Measurements from ENCODE around the gene OTUD5.
A peak's percentile ranks its signal among the peaks of the same experiment; 100 is the strongest.

OTUD5 gene

GRCh38 chrX:48911412-48912182 is 45.8 kb downstream of the OTUD5 start, which contains the start of gene SLC35A2:
TSS of gene SLC35A2 (minus strand) at chrX:48911646. CDS start at chrX:48911636, 10 bp downstream.
- DNase-seq (ENCODE audit: low read depth), result peak; percentile 85

DNA sequence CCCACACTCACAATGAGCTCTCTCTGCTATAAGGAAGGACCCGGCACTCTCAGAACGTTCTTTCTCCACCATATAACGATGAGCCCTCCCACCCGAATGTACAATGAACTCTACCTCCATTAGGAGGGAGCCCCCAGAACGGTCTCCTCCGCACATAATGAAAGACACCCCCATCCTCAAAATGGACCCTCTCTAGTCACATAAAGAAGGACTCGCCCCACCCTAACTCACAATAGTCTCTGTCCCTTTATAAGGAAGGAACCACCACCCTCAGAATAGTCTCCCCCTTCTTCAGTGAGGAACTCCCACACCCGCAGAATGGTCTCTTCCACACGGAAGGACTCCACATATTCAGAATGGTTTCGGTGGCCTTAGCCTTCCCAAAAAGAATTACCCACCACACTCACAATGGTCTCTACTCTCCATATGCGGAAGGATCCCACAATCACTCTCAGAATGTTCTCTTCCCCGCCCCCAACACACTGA is 46.4 kb downstream of the OTUD5 start:
- DNase-seq (ENCODE audit: low read depth), result peak; percentile 25

GRCh38 chrX:48909703-48910294 is 47.6 kb downstream of the OTUD5 start:
- no peak for DNase-seq (ENCODE audit: low read depth)

- DNase-seq (ENCODE audit: low read depth), result no peak
Observed at GRCh38 chrX:48908600-48908999, 48.8 kb downstream of the OTUD5 start.

DNA sequence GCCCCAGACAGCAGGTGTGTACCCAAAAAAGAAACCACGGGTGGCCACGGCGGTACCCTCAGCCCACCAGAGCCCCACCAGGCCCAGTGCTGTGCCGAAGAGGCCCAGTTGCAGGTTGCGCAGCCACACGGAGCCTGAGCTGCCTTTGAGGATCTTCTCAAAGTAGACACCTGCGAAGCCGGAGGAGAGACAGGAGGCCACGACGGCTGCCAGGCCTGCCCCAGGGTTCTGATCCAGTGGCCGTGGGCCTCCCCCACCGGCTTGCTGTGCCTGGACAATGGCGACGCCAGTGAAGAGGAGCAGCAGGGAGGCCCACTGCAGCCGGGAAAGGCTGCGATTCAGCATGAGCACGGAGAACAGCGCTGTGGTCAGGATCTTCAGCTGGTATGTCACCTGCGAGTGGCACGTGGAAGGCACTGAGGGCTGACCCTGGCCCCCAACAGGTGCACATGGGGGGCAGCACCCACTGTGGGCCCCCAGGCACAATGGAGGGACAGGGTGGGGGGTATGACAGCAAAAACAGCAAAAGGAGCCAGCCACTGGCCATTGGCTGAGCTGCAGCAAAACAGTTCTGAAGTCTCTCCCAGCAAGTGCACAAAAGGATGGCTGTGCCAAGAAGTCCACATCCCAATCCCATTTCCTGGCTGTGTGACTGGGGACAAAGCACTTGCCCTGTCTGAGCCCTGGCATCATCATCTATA is 52.2 kb downstream of the OTUD5 start:
- no peak for DNase-seq (ENCODE audit: low read depth)

GRCh38 chrX:48904626-48905025 is 52.8 kb downstream of the OTUD5 start:
- no peak for DNase-seq (ENCODE audit: low read depth)

DNA sequence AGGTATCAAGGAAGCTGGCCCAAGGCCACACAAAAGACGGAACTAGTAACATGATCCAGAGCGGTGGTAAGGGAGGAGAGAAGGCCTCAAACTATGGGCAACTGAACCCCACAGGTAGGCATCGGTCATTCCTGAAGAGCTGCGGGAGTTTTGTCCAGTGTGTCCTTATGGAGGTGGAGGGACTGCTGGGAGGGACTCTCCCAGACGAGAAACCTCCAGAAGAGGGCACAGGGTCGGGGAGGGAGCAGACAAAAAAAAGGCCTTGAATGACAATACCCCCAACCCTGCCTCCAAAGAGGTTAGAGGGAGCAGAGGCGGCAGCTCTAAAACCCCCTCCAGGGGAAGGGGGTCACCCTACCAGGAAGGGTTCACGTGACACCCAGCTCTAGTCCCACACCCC is 53.2 kb downstream of the OTUD5 start:
- DNase-seq (ENCODE audit: low read depth), result no peak

DNA sequence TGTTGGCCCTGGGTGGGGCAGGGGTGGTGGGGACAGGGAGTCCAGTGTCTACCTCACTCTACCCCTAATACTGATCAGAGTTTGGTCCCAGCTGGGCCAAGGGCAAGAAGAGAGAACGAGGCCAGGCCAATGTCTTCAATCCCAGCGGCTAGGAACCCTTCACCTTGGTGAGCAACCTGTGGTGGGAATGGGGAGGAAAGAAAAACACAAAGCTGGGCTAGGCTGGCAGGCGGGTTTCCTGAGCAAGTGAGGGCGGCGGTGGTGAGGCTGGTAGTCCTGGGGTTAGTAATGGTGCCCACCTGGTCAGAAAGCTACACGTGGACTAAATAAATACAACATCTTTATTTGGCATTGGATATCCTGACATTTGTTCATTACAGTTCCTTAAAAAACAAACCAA is 54.1 kb downstream of the OTUD5 start:
- no peak for DNase-seq (ENCODE audit: low read depth)

GRCh38 chrX:48902776-48903175 is 54.6 kb downstream of the OTUD5 start:
- no peak for DNase-seq (ENCODE audit: low read depth)

DNA sequence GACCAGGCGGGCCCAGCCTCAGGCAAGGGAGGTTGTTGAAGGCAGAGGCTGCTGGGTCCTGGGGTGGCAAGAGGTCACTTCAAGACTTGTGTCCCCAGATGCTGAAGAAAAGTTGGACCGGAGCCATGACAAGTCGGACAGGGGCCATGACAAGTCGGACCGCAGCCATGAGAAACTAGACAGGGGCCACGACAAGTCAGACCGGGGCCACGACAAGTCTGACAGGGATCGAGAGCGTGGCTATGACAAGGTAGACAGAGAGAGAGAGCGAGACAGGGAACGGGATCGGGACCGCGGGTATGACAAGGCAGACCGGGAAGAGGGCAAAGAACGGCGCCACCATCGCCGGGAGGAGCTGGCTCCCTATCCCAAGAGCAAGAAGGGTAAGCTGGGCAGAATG is 55.3 kb downstream of the OTUD5 start:
- DNase-seq (ENCODE audit: low read depth), result no peak

DNA sequence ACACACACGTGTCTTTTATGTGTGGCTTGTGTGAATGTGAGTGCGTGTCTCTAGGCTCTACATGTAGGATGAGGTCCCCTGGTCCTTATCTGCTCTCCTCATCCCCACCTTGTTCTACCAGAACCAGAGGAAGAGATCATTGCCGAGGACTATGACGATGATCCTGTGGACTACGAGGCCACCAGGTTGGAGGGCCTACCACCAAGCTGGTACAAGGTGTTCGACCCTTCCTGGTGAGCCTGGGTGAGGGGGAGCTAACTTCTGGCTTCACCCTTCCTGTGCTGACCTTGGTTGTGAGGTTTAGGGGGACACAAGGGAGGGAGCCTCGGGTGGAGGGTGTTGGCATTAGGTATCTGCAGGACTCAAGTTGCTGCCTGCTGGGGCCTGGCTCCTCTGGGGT is 56.3 kb downstream of the OTUD5 start:
- no peak for DNase-seq (ENCODE audit: low read depth)

DNA sequence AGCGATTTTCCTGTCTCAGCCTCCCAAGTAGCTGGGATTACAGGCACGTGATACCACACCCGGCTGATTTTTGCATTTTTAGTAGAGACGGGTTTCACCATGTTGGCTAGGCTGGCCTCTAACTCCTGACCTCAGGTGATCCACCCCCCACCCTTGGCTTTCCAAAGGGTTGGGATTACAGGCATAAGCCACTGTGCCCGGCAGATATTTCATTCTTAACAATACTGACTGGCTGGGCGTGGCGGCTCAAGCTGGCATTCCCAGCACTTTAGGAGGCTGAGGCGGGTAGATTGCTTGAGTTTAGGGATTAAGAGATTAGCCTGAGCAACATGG is 58.4 kb downstream of the OTUD5 start:
- no peak for DNase-seq (ENCODE audit: low read depth)

GRCh38 chrX:48897625-48898306 is 59.6 kb downstream of the OTUD5 start, which contains the start of the genes PQBP1 and TIMM17B:
TSS of gene PQBP1 (plus strand) at chrX:48897930. CDS start at chrX:48898510, 580 bp downstream.
TSS of gene TIMM17B (minus strand) at chrX:48897768. CDS start at chrX:48897749, 19 bp downstream.
- peak; percentile 96 for DNase-seq (ENCODE audit: low read depth)

DNA sequence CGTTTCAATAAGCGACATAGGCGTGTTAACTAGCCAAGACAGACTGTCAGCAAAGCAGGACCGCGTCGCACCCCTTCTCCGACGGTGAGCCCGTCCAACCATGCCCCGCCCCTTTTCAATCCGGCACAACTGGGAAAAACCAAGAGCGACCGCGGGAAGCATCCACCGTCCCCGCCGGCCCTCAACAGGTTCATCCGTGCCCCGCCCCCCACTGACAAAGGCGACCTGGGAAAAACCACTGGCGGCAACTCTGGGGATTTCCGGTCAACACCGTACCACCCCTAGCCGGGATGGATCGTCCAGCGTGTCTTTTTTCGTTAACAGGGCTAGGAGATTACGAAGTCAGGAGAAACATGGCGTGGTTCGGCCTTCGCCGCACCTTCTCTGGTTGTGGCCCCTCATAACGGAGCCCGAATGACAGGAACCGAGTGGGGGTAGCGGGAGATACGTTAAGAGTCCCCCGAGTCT is 60.2 kb downstream of the OTUD5 start:
- peak; percentile 70 for DNase-seq (ENCODE audit: low read depth)

DNA sequence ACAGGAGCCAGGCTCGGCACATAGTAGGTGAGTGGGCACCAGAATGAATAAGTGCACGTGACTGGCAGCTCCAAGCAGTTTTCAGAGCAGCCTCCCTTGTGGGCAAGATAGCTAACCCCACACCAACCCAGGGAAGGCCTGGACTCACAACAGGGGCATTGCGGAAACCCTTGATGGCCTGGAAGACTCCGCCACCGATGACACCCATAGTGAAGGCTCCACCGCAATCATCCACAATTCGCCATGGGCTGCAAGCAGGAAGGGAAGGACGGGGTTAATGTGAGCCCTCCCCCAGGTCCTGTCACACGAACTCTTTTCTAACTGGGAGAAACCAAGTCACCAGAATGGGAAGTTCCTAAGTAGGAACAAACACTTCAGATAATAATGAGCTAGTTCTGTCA is 60.8 kb downstream of the OTUD5 start:
- DNase-seq (ENCODE audit: low read depth), result peak; percentile 24

- no peak for DNase-seq (ENCODE audit: low read depth)
Observed at GRCh38 chrX:48894891-48895290, 62.5 kb downstream of the OTUD5 start.

DNA sequence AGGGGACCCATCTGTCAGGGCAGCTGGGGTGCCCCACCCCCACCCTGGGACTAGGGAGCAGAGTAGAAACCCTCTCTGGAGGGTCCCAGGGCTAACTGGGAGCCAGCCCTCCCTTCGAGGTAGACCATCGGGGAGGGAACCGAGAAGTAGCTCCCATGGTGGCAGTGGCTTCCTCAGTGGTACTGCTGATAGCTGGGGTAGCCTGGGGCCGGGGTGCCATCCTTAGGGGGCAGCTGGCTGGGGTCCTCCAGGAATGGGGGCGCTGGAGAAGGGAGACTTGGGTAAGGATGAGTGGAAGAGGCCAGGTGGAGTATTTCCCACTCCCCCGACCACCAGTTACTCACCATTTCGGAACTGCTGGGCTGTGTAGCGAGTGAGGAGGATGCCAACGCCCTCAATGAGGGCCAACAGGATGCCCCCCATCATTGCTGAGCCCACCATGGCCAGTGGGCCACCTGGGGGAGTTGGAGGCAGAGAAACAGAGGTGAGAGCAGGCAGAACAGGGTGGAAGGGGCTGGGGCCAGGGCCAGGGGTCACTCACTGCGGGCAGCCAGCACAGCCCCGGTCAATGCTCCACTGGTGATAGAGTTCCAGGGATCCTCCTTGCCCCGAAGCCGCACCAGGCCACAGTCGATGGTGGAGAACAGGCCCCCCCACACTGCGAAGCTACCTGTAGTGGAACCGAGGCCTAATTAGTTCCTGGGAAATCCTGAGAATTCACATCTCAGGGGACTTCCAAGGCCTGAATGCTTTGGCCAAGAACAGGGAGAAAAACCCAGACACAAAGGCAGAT is 63.7 kb downstream of the OTUD5 start:
- no peak for DNase-seq (ENCODE audit: low read depth)

- no peak for DNase-seq (ENCODE audit: low read depth)
Observed at GRCh38 chrX:48892896-48893295, 64.5 kb downstream of the OTUD5 start.

- peak; percentile 85 for DNase-seq (ENCODE audit: low read depth)
Observed at GRCh38 chrX:48891402-48892288, 65.8 kb downstream of the OTUD5 start.

GRCh38 chrX:48890934-48891401 is 66.4 kb downstream of the OTUD5 start:
- DNase-seq (ENCODE audit: low read depth), result no peak
